GM12891 (cell line): ENCODE results near the gene CEP72.
"Not testable (repeated sequence)": the region's sequence is repeated elsewhere in the genome, so short reads cannot be mapped to it uniquely, and the experiment has no call there.

Source experiments
- DNase-seq: peaks from one replicate; pipeline ENCODE4 v3.0.0; 2011; ENCODE audit warnings: low spot score; ENCODE audit not compliant: insufficient read length
- FAIRE-seq: peaks from 2 replicates; lab custom pipeline; 2011; peaks lifted over from hg19 to GRCh38; lab: Jason Lieb, UNC
- PAX5 ChIP-seq: IDR thresholded peaks from 2 replicates; pipeline ENCODE4 v1.6.1; 2011; ENCODE audit warnings: low read length, moderate library complexity, mild to moderate bottlenecking; ENCODE audit not compliant: insufficient read depth, severe bottlenecking
- POLR2A ChIP-seq: IDR thresholded peaks from 2 replicates; pipeline ENCODE4 v1.6.1; 2011; ENCODE audit warnings: low read depth, low read length, control low read depth
- POLR2AphosphoS5 ChIP-seq: IDR thresholded peaks from 2 replicates; pipeline ENCODE4 v1.6.1; 2011; ENCODE audit warnings: low read depth, low read length, control low read depth
- POU2F2 ChIP-seq: IDR thresholded peaks from 2 replicates; pipeline ENCODE4 v1.6.1; 2011; ENCODE audit warnings: low read depth, mild to moderate bottlenecking, control low read depth, low read length, moderate library complexity
- SPI1 ChIP-seq: IDR thresholded peaks from 2 replicates; pipeline ENCODE4 v1.6.1; 2011; ENCODE audit warnings: low read depth, low read length, control low read depth
- TAF1 ChIP-seq: IDR thresholded peaks from 2 replicates; pipeline ENCODE4 v1.6.1; 2011; ENCODE audit warnings: low read depth, low read length, control low read depth

The CEP72 gene

GRCh38 chr5:622946-623522, 10.9 kb downstream of the CEP72 start:
- no peak for DNase-seq
- TF ChIP-seq SPI1 (no peak), POLR2AphosphoS5 (no peak), POU2F2 (no peak), PAX5 (no peak), TAF1 (no peak), POLR2A (no peak)
- FAIRE-seq: no peak

DNA sequence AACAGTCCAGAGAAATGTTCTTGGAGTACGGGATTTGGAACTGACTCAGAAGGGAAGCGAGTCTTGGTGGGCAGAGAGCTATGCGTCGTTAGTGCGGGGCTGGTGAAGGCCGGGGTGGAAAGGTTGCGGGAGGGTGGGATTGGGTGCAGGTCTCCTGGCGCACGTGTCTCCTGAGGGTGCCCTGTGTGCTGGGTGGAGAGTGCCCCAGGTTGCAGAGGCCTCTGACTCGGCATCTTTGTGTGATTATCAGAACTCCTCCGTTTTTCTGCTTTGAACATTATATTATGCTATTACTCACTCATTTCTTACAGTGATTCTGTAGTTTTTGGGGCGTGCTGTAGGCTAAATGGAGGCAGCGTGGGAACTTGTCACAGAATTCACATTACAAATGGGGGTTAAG, 11.4 kb downstream of the CEP72 start:
- no peak for TF ChIP-seq PAX5
- TF ChIP-seq POLR2AphosphoS5: no peak
- no peak for TF ChIP-seq SPI1
- TF ChIP-seq POLR2A: no peak
- no peak for TF ChIP-seq POU2F2
- no peak for TF ChIP-seq TAF1
- FAIRE-seq: no peak
- no peak for DNase-seq

- DNase-seq: no peak
- no peak for TF ChIP-seq POU2F2
- no peak for TF ChIP-seq POLR2A
- no peak for TF ChIP-seq PAX5
- no peak for TF ChIP-seq TAF1
- no peak for TF ChIP-seq SPI1
- TF ChIP-seq POLR2AphosphoS5: no peak
- no peak for FAIRE-seq
Measured at GRCh38 chr5:624118-624950, 12.2 kb downstream of the CEP72 start.

- TF ChIP-seq PAX5: no peak
- DNase-seq (no peak), FAIRE-seq (no peak)
Measured at GRCh38 chr5:624951-625230, 12.8 kb downstream of the CEP72 start.

GRCh38 chr5:625516-625915, 13.4 kb downstream of the CEP72 start:
- DNase-seq: no peak
- FAIRE-seq: no peak
- TF ChIP-seq SPI1 (no peak), POU2F2 (no peak), POLR2A (no peak), TAF1 (no peak), POLR2AphosphoS5 (no peak), PAX5 (no peak)

DNA sequence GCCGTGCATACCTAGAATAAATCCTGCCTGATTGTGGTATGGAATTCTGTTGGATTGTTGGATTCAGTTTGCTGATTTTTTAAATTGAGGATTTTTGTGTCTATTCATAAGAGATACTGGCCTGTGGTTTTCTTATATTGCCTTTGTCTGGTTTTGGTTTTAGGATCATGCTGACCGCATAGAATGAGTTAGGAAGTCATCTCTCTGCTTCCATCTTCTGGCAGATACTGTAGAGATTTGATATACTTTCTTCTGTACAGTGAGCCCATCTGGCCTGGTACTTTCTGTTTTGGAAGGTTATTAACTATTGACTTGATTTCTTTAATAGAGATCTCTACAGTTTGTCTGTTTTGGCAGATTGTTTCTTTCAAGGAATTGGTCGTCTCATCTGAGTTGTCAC, 14.7 kb downstream of the CEP72 start:
- FAIRE-seq (no peak), DNase-seq (no peak)
- no peak for TF ChIP-seq POLR2A
- TF ChIP-seq SPI1: no peak
- TF ChIP-seq POU2F2: no peak
- no peak for TF ChIP-seq POLR2AphosphoS5
- TF ChIP-seq PAX5: no peak
- TF ChIP-seq TAF1: no peak

DNA sequence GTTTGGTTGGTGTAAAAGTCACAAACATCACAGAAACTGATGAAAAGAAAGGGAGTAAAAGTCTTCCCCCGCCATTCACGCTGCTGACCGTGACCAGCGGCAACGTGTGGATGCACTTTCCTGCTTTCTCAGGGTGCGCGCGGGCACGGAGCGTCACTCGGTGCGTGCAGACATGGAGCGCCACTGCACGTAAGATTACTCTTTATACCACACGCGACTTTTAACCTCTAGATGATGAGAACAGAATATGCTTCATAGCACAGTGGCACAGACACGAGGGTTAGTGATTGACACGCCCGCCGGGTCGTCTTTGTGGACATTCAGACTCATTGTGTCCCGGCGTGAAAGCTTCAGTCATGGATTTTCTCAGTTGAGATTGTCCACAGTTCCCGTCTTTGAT, 15.7 kb downstream of the CEP72 start:
- DNase-seq: no peak
- no peak for FAIRE-seq
- no peak for TF ChIP-seq POU2F2
- TF ChIP-seq POLR2A: no peak

DNA sequence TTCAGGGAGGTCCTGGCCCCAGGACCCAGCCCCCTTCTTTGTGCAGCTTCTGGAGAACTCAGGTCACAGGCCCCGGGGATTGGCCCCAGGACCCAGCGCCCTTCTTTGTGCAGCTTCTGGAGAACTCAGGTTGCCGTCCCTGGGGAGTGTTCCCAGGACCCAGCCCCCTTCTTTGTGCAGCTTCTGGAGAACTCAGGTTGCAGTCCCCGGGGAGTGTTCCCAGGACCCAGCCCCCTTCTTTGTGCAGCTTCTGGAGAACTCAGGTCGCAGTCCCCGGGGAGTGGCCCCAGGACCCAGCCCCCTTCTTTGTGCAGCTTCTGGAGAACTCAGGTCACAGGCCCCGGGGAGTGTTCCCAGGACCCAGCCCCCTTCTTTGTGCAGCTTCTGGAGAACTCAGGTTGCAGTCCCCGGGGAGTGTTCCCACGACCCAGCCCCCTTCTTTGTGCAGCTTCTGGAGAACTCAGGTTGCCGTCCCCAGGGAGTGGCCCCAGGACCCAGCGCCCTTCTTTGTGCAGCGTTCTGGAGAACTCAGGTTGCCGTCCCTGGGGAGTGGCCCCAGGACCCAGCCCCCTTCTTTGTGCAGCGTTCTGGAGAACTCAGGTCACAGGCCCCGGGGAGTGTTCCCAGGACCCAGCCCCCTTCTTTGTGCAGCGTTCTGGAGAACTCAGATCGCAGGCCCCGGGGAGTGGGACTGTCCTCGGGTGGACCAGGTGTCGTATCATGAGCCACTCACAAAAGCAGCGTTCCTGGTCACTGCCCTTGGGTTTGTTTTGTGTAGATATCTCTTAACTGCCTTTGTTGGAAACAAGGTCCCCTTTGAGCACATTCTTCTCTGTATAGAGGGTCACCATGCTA, 16.4 kb downstream of the CEP72 start:
- DNase-seq, FAIRE-seq: not testable (repeated sequence)

GRCh38 chr5:633501-633955, 21.4 kb downstream of the CEP72 start:
- no peak for FAIRE-seq
- no peak for TF ChIP-seq TAF1
- TF ChIP-seq POLR2A: no peak
- no peak for TF ChIP-seq POU2F2
- no peak for TF ChIP-seq PAX5
- no peak for TF ChIP-seq SPI1
- TF ChIP-seq POLR2AphosphoS5: no peak
- DNase-seq: no peak

- DNase-seq (no peak), FAIRE-seq (no peak)
- TF ChIP-seq SPI1: no peak
- no peak for TF ChIP-seq POLR2AphosphoS5
- no peak for TF ChIP-seq POLR2A
- no peak for TF ChIP-seq TAF1
Measured at GRCh38 chr5:634191-634590, 22.1 kb downstream of the CEP72 start.
